Fibroblast of pulmonary artery (primary cell): ENCODE data around the gene VCL.
"Not testable (repeated sequence)": the region's sequence is repeated elsewhere in the genome, so short reads cannot be mapped to it uniquely, and the experiment has no call there.

Experiments used
- DNase-seq: peaks from one replicate; pipeline ENCODE4 v3.0.0-alpha.2; 2010; ENCODE audit warnings: low read depth
- H3K4me3 ChIP-seq: replicated peaks from 2 replicates; pipeline ENCODE4 v1.5.1; 2011; ENCODE audit warnings: low read depth, mild to moderate bottlenecking, control low read depth, low read length, moderate library complexity
- CTCF ChIP-seq: IDR thresholded peaks from 2 replicates; pipeline ENCODE4 v1.5.1; 2011; ENCODE audit warnings: mild to moderate bottlenecking, control low read depth, low read length, inconsistent platforms; ENCODE audit errors: missing control alignments

The VCL gene

GRCh38 chr10:74011017-74011416 is 13.1 kb downstream of the VCL start:
- H3K4me3 ChIP-seq: peak overlapping the region; percentile 10
- no peak for DNase-seq
- no peak for TF ChIP-seq CTCF

- DNase-seq: peak; percentile 93
- peak overlapping the region; percentile 10 for H3K4me3 ChIP-seq
- no peak for TF ChIP-seq CTCF
Measured at GRCh38 chr10:74011770-74012169, 13.9 kb downstream of the VCL start.

- no peak for DNase-seq
- TF ChIP-seq CTCF: no peak
- H3K4me3 ChIP-seq: no peak overlapping the region
Measured at GRCh38 chr10:74012480-74012879, 14.6 kb downstream of the VCL start.

DNA sequence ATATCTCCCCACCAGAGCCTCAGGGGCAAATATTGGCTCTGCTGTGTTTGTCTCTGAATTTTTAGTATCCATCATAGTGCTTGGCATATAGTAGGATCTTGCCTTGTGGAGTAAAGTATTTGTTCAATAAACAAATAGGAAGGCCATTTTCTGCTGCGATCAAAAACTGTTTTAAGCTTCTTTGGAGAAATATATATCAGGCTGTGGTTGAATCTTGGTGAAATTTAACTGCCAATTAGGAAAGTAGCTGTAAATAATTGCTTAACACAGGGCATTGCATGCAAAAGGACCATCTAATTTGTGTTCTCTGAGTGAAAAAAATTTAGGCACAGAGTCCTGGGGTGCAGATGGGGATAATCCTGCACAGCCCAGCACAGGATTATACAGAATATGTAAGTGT is 15.1 kb downstream of the VCL start:
- TF ChIP-seq CTCF: no peak
- no peak for DNase-seq
- no peak overlapping the region for H3K4me3 ChIP-seq

DNA sequence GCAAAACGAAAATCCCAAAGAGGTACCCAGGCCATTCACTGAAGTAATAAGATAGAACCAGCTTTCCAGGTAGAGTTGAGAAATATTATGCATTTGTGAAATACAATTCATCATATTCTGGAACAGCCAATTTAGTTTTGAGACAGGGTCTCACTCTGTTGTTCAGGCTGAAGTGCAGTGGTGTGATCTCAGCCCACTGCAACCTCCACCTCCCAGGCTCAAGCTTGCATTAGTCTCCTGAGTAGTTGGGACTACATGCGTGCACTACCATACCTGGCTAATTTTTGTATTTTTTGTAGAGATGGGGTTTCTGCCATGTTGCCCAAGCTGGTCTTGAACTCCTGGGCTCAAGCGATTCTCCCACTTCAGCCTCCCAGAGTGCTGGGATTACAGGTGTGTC is 16.7 kb downstream of the VCL start:
- H3K4me3 ChIP-seq, DNase-seq: not testable (repeated sequence)

GRCh38 chr10:74018241-74018640 is 20.3 kb downstream of the VCL start:
- no peak for DNase-seq
- TF ChIP-seq CTCF: no peak
- H3K4me3 ChIP-seq: no peak overlapping the region

DNA sequence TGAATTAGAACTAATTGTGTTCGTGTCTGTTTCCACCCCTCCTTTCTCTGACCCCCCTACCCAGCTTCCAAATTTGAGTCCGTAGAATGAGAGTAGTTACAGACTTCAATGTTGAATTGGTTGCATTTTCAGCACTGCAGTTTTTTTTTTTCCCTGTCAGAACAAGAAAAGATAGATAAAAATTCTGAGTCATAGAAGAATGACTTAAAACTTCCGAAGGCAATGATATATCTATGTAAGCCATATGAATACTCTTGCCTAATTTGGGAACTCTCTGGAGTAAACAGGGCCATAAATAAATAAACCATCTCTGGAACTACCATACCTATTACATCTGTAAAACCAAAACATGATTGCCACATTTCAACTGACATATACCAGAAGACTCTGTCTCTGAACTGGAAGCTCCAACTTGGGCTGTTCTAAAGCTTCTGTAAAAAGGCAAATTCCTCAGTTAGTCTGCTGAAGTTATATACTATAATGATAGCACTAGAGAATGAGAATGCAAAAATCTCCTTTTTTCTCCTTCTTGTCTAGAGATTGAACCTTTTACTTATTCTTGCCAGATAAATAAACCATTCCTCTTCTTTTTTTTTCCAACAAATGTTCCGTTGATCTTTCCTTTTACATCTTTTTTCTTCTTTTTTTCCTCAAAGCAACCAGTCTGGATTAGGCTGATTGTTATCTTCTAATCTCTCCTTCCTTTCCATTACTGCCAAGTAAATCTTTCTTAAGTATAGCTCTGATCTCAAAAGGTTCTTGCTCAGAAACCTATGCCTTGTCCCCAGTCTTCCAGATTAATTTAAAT is 23.5 kb downstream of the VCL start:
- peak; percentile 91 for DNase-seq
- peak overlapping the region; percentile 32 for H3K4me3 ChIP-seq
- no peak for TF ChIP-seq CTCF
